GM23338 (cell line): ENCODE measurements around the gene PLXNB2. TPM values are rescaled to one million over a fixed set of nuclear protein-coding genes. Genes with fewer than 3 reads are reported as not detected.

Experiments
- ATAC-seq: fragments of 200-7000 bp; cut with Tn5 transposase; 3 replicates; pipeline ENCODE4 v1.9.1; 2020
- DNase-seq: peaks from one replicate; pipeline ENCODE4 v3.0.0-alpha.2; 2015; ENCODE audit warnings: low spot score
- H2AFZ ChIP-seq: fragments of 200-600 bp; sonication (generic); 2 replicates; pipeline ENCODE4 v1.8.0; 2016; ENCODE audit warnings: antibody characterized with exemption, mild to moderate bottlenecking, moderate library complexity
- H3F3A ChIP-seq: fragments of 200-600 bp; sonication (generic); replicated peaks from 2 replicates; pipeline ENCODE4 v1.8.0; 2017; ENCODE audit warnings: antibody characterized with exemption, mixed run types, low read depth
- H3K27ac ChIP-seq: fragments of 200-600 bp; sonication (generic); 2 replicates; pipeline ENCODE4 v1.6.1; 2016; ENCODE audit warnings: low read depth
- H3K27me3 ChIP-seq: fragments of 200-600 bp; sonication (generic); 2 replicates; pipeline ENCODE4 v1.8.0; 2016; ENCODE audit warnings: mild to moderate bottlenecking, mixed run types, moderate library complexity; ENCODE audit not compliant: insufficient read depth
- H3K36me3 ChIP-seq: fragments of 200-600 bp; sonication (generic); 2 replicates; pipeline ENCODE4 v1.8.0; 2016; ENCODE audit warnings: mild to moderate bottlenecking; ENCODE audit not compliant: insufficient read depth
- H3K4me1 ChIP-seq: fragments of 200-600 bp; sonication (generic); 2 replicates; pipeline ENCODE4 v1.8.0; 2016; ENCODE audit warnings: mild to moderate bottlenecking, moderate library complexity; ENCODE audit not compliant: insufficient read depth
- H3K4me2 ChIP-seq: fragments of 200-600 bp; sonication (generic); 2 replicates; pipeline ENCODE4 v1.7.1; 2017; ENCODE audit warnings: mixed run types
- H3K4me3 ChIP-seq: fragments of 200-600 bp; sonication (generic); 2 replicates; pipeline ENCODE4 v1.6.1; 2016; ENCODE audit warnings: mixed run types
- H3K79me2 ChIP-seq: fragments of 200-600 bp; sonication (generic); replicated peaks from 2 replicates; pipeline ENCODE4 v1.8.0; 2017; ENCODE audit warnings: mild to moderate bottlenecking; ENCODE audit not compliant: insufficient read depth
- H3K9me2 ChIP-seq: fragments of 200-600 bp; sonication (generic); 2 replicates; pipeline ENCODE4 v1.8.0; 2017; ENCODE audit not compliant: insufficient read depth
- H4K20me1 ChIP-seq: fragments of 200-600 bp; sonication (generic); replicated peaks from 2 replicates; pipeline ENCODE4 v1.8.0; 2017; ENCODE audit warnings: mild to moderate bottlenecking; ENCODE audit not compliant: insufficient read depth
- H3K27ac Mint-ChIP-seq: 2 replicates; pipeline ENCODE4 v1.8.0; 2020; ENCODE audit warnings: inconsistent platforms, mild to moderate bottlenecking, moderate library complexity, mixed read lengths
- H3K27me3 Mint-ChIP-seq: 3 replicates; pipeline ENCODE4 v1.8.0; 2022; ENCODE audit warnings: low read depth, mild to moderate bottlenecking, moderate library complexity, mixed read lengths, inconsistent platforms; ENCODE audit not compliant: insufficient read depth, poor library complexity
- H3K36me3 Mint-ChIP-seq: 3 replicates; pipeline ENCODE4 v1.8.0; 2021; ENCODE audit warnings: low read depth, mild to moderate bottlenecking, inconsistent platforms, moderate library complexity, mixed read lengths
- H3K4me1 Mint-ChIP-seq: 3 replicates; pipeline ENCODE4 v1.8.0; 2020; ENCODE audit warnings: mild to moderate bottlenecking, inconsistent platforms, mixed read lengths
- H3K4me3 Mint-ChIP-seq: 3 replicates; pipeline ENCODE4 v1.8.0; 2021; ENCODE audit warnings: moderate library complexity, mild to moderate bottlenecking, inconsistent platforms, mixed read lengths
- H3K9me3 Mint-ChIP-seq: 3 replicates; pipeline ENCODE4 v1.8.0; 2020; ENCODE audit warnings: moderate library complexity, mild to moderate bottlenecking, inconsistent platforms, mixed read lengths
- CTCF ChIP-seq, 2 experiments: fragments of 200-600 bp in 1 of 2; sonication (generic) in 1 of 2; conservative IDR thresholded peaks; 2 replicates each; pipeline versions ENCODE4 v1.5.1 to v1.6.1; 2016 to 2017; ENCODE audit warnings: antibody characterized with exemption in 2 of 2, low read depth in 2 of 2, mild to moderate bottlenecking in 2 of 2, moderate library complexity in 1 of 2
- EZH2phosphoT487 ChIP-seq: fragments of 200-600 bp; sonication (generic); IDR thresholded peaks from one replicate; pipeline ENCODE4 v1.8.1; 2018; ENCODE audit warnings: antibody characterized with exemption; ENCODE audit not compliant: unreplicated experiment
- REST ChIP-seq: IDR thresholded peaks from one replicate; pipeline ENCODE4 v1.6.1; 2018; ENCODE audit warnings: antibody characterized with exemption; ENCODE audit not compliant: unreplicated experiment
- ZNF114 ChIP-seq: fragments of 250-450 bp; sonication (Bioruptor Pico); IDR thresholded peaks from 2 replicates; pipeline ENCODE4 v1.5.0; 2020; ENCODE audit warnings: mild to moderate bottlenecking, moderate library complexity
- ZNF331 ChIP-seq: fragments of 250-450 bp; sonication (Bioruptor Pico); IDR thresholded peaks from 2 replicates; pipeline ENCODE4 v1.5.0; 2020; ENCODE audit warnings: low read depth, mild to moderate bottlenecking, moderate library complexity
- ZNF462 ChIP-seq: fragments of 250-450 bp; sonication (Bioruptor Pico); IDR thresholded peaks from 2 replicates; pipeline ENCODE4 v1.5.0; 2020; ENCODE audit warnings: mild to moderate bottlenecking, moderate library complexity
- polyA plus RNA-seq: library from polyadenylated mRNA; unstranded; fragments of >200 nt; fragmentation: Nextera tagmentation; extraction: Ambion mirVana; gene quantifications from 2 replicates; pipeline ENCODE4 v1.2.1, GENCODE V29; 2016
- total RNA-seq: library from RNA; depleted of rRNA; stranded (reverse); fragments of >200 nt; shearing (Covaris generic); gene quantifications from 2 replicates; pipeline ENCODE4 v1.2.3, GENCODE V29; 2014

The PLXNB2 gene
- total and polyA plus RNA-seq, 2 experiments from 2014 or later, result 29.1 to 66.3 TPM

GRCh38 chr22:50289942-50290630, 17.4 kb downstream of the PLXNB2 start:
- no peaks in the 10 kb centered on the region; the same call in 1 of the 2 replicates for H4K20me1 ChIP-seq
- H3K79me2 ChIP-seq, result peaks cover 22% of the 10 kb centered on the region
- H3K36me3 Mint-ChIP-seq, result peaks cover 12% of the 10 kb centered on the region
- H3K9me3 Mint-ChIP-seq, result no peaks in the 10 kb centered on the region; the same call in 2 of the 3 replicates
- no peaks in the 10 kb centered on the region for H3K9me2 ChIP-seq
- H3K27ac Mint-ChIP-seq, result no peak overlapping the region
- H3K4me3 ChIP-seq, result no peak overlapping the region
- no peak for ATAC-seq
- peaks cover 20% of the 10 kb centered on the region for H3K4me1 ChIP-seq
- peaks cover 12% of the 10 kb centered on the region for H3K4me1 Mint-ChIP-seq
- H3F3A ChIP-seq, result no peaks in the 10 kb centered on the region
- H3K27ac ChIP-seq, result no peak overlapping the region
- no peak overlapping the region for H2AFZ ChIP-seq
- no peak overlapping the region for H3K4me2 ChIP-seq
- DNase-seq, result no peak
- no peaks in the 10 kb centered on the region for H3K27me3 ChIP-seq
- no peak for TF ChIP-seq ZNF462 (CRISPR knock-in tag)
- no peak for TF ChIP-seq EZH2phosphoT487
- no peak for TF ChIP-seq ZNF331 (CRISPR knock-in tag)
- no peak for TF ChIP-seq ZNF114 (CRISPR knock-in tag)
- TF ChIP-seq REST, result no peak
- TF ChIP-seq CTCF (conservative IDR thresholded peaks at IDR 0.05; ENCODE audit: low read depth in 2 of 2), result no peak
- H3K27me3 Mint-ChIP-seq, result peaks cover 12% of the 10 kb centered on the region
- H3K36me3 ChIP-seq, result no peaks in the 10 kb centered on the region
- no peak overlapping the region for H3K4me3 Mint-ChIP-seq
